Measurements from ENCODE around the gene TWIST2.

Gene TWIST2

DNA sequence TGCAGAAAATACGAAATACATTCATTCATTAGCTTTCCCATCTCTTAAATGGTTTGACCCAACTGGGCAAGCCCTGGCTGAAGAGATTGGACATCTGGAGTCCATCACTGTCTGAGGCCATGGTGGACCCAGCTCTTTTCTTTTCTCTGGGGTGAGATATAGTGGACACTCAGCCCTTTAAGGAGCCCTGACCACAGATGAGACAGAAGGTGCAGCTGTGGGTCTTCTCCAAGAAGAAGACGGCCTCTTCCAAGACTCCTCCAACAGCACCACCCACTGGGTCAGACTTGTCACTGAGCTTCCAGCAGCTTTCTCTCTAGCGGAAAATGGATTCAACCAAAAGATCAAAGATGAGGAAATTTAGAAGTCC is 27.2 kb downstream of the TWIST2 start:
- no peak for DNase-seq

- DNase-seq, result no peak
Measured at GRCh38 chr2:238875471-238876231, 27.8 kb downstream of the TWIST2 start.

DNA sequence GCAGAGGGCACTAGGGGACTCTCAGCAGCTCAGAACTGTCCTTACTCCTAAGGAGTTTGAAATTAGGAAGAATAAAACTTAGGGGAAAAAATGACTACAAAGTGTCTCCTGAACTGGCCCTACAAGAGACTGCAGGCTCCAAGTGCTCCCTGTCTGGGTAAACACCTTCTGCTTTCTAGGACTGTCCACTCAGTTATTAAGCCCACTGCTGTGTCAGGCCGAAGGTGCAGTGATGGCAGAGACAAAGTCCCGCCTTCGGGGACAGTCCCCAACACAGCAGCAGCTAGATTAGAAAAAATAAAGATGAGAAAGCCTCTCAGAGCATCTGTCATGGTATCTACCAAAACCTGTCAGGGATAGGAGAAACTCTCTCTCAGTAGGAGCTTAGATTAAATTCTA is 28.3 kb downstream of the TWIST2 start:
- no peak for DNase-seq

DNA sequence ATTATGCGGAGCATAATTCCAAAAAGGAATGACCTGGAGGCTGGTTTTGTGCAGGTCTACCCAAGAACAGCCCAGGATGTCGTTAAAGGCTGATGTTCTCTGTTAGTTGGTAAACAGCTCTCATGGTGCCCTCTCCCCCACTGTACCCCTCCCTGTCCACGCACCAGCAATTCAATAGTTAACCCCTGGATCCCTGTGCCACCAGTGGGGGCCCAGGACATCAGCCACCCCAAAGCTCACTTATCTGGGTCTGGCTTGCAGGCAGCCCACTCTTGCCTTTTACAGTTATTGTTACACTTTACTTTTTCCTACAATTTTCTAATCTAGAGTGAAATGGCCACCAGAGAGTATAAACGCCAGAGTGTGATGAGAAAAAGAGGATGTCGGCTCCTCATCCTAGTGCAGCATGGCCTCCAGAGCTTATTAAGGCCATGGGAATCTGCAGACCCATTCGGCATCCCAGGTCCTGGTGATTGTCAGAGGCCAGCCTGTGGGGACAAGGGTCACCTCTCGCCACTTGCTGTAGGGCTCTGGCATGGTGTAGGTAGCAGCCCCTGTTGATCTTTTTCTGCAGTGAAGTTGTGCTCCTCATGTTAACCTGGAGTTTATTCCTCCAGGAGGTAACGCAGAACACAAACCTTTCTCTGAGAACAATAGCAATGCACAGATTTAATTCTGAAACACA is 30.3 kb downstream of the TWIST2 start:
- no peak for DNase-seq

DNA sequence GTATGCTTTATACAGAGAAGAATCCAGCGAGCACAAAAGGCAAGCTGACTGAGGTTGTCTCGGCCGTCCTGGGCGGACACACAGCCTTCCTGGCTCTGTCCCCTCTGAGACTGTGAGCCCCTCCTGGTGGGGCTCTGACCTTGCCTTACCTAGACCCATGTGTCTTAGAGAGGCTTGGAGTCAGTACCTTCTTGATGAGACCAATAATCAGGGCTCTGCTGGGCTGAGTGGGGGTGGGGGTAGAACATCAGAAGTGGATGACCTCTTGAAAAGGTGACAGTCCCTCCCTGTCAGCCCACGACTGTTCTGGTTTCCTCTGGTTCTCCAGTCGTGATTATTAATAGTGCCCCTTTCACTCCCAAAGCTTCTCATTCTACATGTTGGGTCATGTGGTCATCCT is 31.2 kb downstream of the TWIST2 start:
- no peak for DNase-seq

DNA sequence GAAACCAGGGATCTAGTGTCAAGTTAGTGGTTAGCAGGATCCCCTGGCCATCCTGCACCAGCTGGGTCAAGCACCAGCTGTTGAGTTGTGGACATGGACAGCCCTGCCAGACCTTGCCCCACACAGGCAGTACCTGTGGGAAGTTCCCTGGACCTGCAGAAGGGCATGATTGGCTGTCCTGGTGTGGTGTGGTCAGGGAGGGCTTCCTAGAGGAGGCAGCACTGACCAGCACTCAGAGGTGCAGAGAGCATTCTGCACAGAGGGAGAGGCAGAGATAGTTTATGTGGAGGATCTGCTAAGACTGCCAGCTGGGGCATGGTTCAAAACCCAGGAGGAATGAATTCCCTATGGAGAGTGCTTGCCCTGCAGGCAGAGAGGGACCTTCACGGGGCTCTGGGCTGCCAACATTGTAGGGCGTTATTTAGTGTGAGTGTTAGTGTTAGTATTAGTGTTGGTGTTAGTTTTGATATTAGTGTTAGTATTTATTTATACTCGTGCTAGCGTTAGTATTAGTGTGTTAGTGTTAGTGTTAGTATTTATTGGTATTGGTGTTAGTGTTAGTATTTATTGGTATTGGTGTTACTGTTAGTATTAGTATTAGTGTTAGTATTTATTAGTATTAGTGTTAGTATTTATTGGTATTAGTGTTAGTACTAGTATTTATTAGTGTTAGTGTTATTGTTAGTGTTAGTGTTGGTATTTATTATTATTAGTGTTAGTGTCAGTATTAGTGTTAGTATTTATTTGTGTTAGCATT is 31.9 kb downstream of the TWIST2 start:
- no peak for DNase-seq

GRCh38 chr2:238881353-238882081 is 33.6 kb downstream of the TWIST2 start:
- DNase-seq, result no peak

DNA sequence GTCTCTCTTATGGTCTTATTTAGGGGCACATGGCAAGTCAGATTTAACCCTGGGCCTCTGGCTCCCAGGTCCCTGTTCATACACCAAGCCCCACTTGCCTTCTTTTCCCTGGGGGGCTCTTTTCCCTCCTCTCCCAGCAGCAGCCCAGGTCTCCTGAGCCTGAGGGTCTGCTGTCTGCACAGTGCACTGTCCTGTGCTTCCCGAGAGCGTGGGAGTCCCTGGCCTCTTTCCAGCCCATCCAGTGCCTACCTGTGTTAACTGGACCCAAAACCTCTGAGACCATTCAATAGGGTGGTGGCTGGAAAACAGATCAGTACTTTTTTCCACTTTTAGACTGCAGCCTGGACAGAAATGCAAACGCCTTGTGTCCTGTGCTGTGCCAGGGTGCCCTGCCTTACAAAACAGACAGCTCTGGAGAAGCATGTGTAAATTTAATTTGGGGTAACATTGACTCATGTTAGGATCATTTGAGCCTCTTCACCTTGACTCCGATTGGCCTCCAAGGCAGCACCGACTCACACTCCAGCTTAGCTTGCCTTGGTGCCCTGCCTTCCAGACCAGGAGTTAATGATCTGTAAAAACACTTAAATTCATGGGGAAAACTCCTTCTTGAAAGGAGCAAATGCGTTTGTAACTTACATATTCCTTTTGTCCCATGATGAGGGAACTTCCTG is 34.3 kb downstream of the TWIST2 start:
- no peak for DNase-seq

- DNase-seq, result no peak
Measured at GRCh38 chr2:238883421-238883901, 35.6 kb downstream of the TWIST2 start.

GRCh38 chr2:238884122-238884811 is 36.4 kb downstream of the TWIST2 start:
- no peak for DNase-seq

DNA sequence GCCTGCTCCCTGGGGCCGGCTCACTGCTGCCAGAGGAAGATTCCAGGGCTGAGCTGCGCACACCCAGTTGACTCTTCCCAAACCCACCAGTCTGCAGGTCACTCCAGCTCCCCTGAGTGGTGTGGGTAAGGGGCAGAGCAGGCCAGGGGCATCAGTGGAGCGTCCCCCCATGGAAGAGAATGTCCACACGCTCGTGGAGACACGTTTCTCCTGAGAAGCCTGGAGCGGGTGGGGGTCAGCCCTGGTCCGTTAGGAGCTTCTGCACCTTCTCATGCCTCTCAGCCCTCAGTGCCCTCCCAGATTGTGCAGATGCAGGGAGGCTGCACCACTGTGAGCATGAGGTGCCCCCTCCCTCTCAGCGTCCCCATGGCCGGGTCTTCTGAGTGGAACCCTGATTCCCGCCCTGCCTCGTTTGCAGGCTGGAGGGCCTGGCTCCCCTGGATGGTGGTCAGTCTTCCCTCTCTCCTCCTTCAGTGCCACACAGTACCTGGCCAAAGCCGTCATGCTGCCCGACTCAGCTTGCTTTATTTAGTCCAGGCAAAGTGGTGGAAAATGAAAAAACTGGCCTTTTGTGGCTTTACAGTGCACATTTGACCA is 37.0 kb downstream of the TWIST2 start:
- no peak for DNase-seq

- DNase-seq, result no peak
Measured at GRCh38 chr2:238886453-238887094, 38.7 kb downstream of the TWIST2 start.

GRCh38 chr2:238887616-238888015 is 39.7 kb downstream of the TWIST2 start:
- DNase-seq, result no peak

DNA sequence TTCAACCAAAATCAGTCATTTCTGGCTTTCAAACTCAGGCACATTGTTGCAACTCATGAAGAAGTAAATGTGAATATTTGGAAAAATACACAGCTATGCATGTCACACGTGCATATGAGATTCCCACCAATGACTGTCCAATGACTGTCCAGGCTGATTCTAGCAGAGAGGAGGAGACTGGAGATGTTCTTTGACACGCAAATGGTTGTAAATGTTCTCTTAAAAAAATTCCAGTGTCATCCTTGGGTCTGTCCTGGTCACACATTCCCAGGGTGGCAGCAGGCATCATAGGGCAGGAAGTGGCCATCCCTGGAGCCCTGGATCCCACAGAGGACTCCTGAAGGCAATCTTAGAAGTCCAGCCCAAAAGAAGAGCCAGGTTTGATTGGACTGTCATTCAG is 40.9 kb downstream of the TWIST2 start:
- DNase-seq, result no peak

GRCh38 chr2:238890131-238890530 is 42.2 kb downstream of the TWIST2 start:
- no peak for DNase-seq

GRCh38 chr2:238890618-238891456 is 43.0 kb downstream of the TWIST2 start:
- DNase-seq, result no peak

- DNase-seq, result no peak
Measured at GRCh38 chr2:238891457-238892203, 43.7 kb downstream of the TWIST2 start.

DNA sequence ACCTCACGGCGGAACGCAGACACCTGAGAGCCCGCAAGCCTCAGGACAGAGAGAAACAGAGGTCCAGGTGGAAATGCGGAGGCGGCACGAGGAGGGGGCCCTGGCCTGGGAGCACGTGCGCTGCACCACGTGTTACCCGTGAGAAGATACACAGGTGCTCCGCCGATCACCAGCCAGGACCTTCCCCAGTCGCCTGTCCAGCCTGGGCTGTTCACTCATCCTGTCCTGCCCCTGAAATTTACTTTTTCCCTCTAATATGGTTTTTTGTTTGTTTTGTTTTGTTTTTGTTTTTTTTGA is 44.3 kb downstream of the TWIST2 start:
- DNase-seq, result no peak

DNA sequence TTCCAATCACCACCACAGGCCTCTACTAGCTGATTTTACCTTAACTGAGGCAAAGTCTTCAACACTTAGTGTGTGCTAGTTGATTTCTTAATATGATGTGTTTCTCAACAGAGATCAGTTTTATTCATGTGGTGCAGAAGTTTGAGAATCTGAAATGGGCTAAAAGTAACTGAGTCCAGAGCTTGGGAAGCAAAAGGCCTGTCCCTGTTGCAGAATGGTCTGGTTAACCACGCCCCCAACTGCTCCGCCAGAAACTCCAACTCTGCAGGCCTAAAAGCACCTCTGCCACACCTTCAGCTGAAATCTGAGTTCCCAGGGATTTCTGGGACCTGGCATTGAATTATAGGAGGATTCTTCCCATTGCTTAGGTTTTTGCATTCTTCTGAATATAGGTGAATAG is 44.9 kb downstream of the TWIST2 start:
- no peak for DNase-seq

All from NCI-H146 (cell line).